Bronchus fibroblast of lung (primary cell): ENCODE measurements around the gene ID4. TPM values are rescaled to one million over a fixed set of nuclear protein-coding genes. Genes with fewer than 3 reads are reported as not detected.

Experiments
- total RNA-seq: library from RNA; depleted of rRNA; stranded (reverse); fragments of >200 nt; gene quantifications from 2 replicates; pipeline ENCODE4 v1.2.3, GENCODE V29; 2015

Gene ID4, protein sequence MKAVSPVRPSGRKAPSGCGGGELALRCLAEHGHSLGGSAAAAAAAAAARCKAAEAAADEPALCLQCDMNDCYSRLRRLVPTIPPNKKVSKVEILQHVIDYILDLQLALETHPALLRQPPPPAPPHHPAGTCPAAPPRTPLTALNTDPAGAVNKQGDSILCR
- 0.89 and 1.0 TPM in 2 replicates for total RNA-seq

DNA sequence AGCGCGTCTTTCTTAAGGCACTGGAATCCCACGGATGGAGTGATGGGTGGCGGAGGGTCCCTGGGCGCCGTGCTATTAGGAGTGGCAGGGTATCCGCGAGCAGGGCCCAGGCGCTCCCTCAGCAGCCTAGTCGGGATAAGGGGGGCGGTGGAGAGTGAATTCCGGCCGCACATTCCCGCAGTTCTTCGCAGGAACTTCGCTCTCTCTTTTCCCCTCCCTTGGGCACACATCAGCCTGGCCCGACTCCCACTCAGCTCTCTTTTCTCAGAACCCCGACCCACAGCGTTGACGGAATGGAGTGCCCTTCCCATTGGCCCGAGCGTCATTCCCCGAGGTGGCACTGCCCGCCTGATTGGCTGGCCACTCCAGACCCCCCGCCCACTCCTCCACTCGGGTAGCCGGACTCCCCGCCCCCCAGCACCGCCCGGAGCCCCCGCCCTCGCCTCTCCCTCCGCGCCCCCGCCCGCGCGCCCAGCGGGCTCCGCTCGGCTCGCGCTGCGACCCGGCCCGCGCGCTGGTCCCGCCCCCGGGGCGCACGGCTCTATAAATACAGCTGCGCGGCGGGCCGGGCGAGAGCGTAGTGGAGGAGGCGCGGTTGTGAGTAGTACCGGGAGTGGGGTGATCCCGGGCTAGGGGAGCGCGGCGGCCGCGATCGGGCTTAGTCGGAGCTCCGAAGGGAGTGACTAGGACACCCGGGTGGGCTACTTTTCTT is at the start of gene ID4:
Gene ID4, plus strand, starts transcription at position 572 of the 712 bp plus-strand sequence. CDS start 385 bp downstream, outside the sequence.

